Measurements from ENCODE around the gene BAZ1A.
A peak's percentile ranks its signal among the peaks of the same experiment; 100 is the strongest.
"Not testable (repeated sequence)": the region's sequence is repeated elsewhere in the genome, so short reads cannot be mapped to it uniquely, and the experiment has no call there.

BAZ1A gene

DNA sequence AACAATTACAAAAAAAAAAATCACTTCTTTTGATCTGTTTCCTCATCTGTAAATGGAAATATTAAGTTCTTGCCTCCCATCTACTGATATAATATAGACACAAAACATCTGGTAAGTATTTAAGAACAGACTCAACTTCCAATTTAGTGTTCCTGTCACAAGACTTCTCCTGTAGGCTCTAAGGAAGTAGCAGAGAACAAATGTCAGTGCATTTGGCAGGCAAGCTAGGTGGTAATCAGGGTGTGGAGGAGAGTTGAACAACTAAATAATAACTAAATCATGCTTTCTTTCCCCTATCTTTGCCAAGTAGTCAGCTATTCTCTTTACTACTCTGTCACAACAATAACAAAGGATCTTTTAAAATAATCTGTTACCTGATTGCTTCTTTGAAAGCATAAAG, 22.1 kb downstream of the BAZ1A start:
- DNase-seq (ENCODE audit: low read depth, low spot score) = no peak

DNA sequence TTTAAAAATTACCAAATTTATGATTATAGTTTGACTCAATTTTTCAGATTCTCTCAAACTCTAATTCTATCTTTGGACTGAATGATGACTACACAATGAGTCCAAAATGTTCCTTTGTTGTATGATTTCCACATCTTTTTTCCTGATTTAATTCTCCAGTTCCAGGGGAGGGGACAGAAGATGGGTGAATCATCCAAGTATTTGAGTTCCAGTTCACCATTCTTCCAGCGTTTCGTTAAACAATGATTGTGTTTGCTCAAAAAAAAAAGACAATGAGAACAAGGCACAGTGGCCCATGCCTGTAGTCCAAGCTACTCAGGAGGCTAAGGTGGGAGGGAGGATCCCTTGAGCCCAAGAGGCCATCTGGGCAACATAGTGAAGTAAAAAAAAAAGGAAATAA, 23.8 kb downstream of the BAZ1A start:
- peak; percentile 17 for DNase-seq (ENCODE audit: low read depth, low spot score)

DNA sequence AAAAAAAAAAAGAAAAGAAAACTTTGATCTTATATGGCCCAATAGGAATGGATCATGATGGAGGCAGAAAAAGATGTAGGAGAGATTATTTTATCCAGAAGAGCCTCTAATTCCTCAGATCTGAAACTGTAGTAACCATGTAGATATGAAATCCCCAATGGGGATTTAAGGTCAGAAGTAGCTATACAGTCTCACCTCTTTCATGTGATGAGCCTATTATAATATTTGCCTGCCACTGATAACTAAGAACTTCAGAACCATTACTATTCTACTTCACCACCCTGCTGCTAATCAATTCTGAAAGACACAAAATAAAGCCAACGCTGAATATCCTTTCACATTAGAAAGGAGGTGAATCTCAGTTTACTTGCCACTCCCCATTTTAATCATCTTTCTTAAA, 29.3 kb downstream of the BAZ1A start:
- no peak for DNase-seq (ENCODE audit: low read depth, low spot score)

DNA sequence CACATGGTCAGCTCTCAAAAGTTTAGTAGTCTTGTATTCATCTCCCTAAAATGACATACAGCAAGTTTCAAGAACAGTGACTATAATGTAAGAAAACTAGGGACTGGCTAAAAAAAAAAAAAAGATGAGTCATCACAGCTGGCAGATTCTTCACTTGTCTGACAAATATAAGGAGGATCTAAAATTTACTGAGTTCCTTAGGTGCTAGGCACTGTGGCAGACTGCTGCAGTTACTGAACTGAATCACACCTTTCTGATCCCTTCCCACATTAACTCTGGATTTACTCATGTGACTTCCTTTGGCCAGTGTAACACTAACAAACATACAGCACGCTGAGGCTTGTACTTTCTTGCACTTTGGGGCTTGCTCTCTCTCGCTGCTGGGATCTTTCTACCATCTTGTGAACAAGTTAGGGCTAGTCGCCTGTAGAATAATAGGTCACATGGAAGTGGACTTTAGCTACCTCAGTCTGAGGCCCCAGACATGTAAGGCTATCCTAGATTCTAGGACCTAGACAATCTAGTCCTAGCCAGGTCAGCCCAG, 32.1 kb downstream of the BAZ1A start:
- peak; percentile 50 for DNase-seq (ENCODE audit: low read depth, low spot score)

DNA sequence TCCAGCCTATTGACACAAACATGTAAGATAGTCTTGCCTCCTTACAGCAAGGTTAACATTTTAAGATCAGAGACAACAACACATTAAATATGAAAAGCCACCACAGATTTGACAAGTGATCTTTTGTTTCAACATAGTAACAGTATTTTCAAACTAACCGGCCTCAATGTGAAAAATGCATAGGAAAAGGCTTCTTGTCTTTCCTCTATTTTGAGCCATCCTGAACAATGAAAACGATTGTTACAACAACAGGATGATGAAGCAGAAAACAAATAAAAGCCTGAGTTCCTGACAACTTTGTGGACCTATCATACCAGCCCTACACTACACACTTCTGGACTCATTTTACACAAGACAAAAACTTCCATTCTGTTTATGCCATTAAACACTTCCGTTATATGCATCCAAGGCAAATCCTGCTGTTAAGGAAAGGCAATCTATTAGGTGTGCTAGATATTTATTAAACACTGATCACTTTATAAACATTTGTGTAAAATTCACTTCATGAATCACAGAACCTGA, 37.3 kb downstream of the BAZ1A start:
- no peak for DNase-seq (ENCODE audit: low read depth, low spot score)

DNA sequence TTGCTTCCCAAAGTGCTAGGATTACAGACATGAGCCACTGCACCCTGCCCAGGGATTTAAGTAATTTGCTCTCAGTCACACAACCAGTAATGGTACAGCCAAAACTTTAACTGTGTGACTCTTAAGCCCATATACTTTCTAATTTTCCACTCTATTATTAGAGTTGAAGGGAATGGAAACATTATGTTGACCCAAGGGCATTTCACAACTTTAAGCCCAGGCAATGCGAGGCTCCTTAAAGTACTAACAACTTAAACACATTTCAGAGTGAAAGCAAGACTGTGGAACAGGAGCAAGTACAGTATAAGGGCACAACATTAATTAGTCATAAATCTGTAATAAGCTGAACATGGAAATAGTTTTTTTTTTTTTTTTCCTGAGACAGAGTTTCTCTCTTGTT, 39.8 kb downstream of the BAZ1A start:
- no peak for DNase-seq (ENCODE audit: low read depth, low spot score)

DNA sequence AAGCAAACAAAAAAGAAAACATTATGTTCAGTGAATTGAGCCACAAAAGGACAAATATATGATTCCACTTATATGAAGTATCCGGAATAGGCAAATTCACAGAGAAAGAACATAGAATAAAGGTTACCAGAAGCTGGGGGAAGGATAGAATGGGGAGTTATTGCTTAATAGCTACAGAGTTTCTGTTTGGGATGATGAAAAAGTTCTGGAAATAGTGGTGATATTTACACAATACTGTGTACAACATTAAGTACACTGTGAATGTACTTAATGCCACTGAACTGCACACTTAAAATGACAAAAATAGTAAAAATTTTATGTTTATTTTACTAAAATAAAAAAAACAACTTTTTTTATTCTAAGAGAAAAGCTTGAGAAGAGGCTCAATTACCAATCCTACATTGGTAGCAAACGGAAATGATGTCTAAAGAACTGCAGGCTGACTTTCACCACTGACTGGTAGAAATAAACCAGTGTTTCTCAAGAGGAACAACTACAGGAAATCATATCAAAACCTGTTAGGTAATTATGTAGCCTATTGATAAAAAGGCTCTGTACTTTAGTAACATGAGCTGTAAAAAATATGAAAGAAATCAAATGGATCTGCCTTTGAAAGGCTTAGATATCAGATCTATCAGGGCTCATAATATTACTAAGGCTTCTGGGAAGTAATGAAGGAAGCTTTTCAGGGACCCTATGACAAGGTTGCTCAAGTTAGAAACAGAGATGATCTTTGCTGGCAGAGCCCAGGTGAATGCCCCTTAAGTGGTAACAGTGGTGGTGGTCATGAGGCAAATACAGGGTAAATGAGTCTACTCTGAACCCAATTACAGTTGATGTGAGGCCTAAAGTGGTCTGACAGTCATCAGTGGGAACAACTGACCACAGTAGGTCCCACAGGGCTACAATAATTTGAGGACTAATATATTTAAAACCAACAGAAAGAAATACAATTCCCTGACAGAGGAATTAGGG, 41.3 kb downstream of the BAZ1A start:
- no peak for DNase-seq (ENCODE audit: low read depth, low spot score)

DNA sequence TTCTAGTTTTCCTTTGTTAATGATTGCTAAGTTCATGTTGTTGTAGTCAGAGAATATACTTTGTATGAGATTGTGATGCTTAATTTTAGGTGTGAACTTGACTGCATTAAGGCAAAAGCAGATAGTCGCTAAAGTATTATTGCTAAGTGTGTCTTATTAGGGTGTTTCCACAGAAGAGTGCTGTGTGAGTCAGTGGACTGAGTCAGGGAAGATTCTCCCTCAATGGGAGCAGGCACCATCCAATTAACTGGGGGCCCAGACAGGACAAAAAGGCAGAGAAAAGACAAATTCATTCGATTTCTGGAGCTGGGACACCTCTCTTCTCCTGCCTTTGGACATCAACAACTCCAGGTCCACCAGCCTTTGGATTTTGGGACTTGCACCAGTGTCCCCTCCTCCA, 48.5 kb downstream of the BAZ1A start:
- DNase-seq (ENCODE audit: low read depth, low spot score) = peak; percentile 10

DNA sequence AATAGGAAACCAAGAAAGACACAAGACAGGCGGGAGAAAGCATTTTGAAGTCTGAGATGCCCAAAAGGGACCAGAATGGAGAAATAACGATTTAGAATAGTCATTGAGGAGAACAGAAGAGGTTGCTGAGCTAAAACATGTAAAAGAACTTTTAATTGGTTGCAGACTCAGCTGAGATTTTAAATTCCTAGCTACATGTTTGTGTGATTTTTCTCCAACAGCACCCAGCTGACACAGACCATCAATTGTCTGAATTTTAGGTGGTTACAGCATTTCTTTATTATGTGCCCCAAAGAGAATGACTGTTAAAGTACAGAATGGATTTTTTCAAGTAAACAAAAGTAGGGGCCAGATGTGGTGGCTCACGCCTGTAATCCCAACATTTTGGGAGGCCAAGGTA, 50.3 kb downstream of the BAZ1A start:
- DNase-seq (ENCODE audit: low read depth, low spot score) = no peak

DNA sequence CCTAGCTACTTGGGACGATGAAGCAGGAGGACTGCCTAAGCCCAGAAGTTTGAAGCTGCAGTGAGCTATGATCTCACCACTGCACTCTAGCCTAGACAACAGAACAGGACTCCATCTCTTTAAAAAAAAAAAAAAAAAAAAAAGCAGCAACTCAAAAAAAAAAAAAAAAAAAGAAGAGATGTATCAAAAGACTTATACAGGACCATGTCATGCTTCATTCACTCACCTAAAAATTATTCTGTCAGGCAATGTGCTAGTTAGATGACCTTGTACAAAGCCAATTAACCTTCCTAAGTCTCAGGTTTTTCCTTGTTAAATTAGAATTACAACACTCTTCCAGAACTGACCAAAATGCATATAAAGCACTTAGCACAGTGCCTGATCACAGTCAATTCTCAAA, 50.9 kb downstream of the BAZ1A start:
- DNase-seq (ENCODE audit: low read depth, low spot score) = no peak

DNA sequence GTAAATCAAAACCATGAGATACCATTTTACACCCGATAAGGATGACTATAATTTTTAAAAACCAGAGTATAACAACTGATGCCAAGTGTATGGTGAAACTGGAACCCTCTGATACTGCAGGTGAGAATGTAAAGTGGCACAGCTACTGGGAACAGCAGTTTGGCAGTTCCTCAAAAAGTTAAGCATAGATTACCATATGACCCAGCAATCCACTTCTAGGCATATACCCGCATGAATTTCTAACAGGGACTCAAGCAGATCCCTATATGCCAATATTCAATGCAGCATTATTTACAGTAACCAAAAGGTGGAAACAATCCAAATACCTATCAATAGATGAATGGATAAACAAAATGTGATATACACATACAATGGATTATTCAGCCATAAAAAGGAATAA, 57.4 kb downstream of the BAZ1A start:
- no peak for DNase-seq (ENCODE audit: low read depth, low spot score)

DNA sequence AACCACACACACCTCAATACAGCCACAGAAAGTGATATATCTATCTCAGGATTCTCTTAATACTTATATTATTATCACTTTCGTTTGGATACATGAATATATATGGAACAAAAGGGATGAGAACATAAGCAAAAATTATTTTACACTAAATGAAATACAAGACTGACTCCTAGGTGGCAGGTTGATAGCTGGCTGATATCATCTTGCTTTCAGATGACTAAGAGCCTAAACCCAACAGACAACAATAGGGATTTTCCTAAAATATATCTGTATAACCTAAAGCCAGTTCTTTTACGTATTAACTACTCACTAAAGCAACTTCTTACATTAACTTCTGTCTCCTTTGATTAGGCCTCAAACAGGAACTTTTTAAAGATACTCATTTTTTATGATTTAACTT, 65.1 kb downstream of the BAZ1A start:
- no peak for DNase-seq (ENCODE audit: low read depth, low spot score)

DNA sequence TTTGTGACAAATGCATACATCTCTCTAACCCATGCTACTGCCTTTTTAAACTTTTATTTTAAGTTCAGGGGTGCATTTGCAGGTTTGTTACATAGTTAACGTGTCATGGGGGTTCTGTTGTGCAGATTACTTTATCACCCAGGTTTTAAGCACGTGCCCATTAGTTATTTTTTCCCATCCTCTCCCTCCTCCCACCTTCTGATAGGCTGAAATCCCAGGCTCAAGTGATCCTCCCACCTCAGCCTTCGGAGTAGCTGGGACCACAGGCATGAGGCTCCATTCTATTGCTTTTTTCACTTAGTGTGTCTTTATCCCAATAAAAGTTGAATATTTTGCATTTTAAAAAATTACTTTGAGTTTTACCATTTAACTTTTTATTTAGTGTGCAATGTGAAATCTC, 68.9 kb downstream of the BAZ1A start:
- no peak for DNase-seq (ENCODE audit: low read depth, low spot score)

DNA sequence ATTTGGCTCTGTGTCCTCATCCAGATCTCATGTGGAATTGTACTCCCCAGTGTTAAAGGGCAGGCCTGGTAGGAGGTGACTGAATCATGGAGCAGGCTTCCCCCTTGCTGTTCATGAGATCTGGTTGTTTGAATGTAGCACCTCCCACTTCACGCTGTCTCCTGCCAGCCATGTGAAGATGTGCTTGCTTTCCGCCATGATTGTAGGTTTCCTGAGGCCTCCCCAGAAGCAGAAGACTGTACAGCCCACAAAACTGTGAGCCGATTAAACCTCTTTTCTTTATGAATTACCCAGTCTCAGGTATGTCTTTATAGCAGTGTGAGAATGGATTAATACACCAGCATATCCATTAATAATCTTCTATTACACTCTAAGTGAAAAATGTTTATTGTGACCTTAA, 70.2 kb downstream of the BAZ1A start:
- no peak for DNase-seq (ENCODE audit: low read depth, low spot score)

DNA sequence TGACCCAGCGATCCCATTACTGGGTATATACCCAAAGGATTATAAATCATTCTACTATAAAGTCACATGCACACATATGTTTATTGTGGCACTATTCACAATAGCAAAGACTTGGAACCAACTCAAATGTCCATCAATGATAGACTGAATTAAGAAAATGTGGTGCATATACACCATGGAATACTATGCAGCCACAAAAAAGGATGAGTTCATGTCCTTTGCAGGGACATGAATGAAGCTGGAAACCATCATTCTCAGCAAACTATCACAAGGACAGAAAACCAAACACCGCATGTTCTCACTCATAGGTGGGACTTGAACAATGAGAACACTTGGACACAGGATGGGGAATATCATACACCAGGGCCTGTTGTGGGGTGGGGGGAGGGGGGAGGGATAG, 76.3 kb downstream of the BAZ1A start:
- not testable (repeated sequence) for DNase-seq (ENCODE audit: low read depth, low spot score)

DNA sequence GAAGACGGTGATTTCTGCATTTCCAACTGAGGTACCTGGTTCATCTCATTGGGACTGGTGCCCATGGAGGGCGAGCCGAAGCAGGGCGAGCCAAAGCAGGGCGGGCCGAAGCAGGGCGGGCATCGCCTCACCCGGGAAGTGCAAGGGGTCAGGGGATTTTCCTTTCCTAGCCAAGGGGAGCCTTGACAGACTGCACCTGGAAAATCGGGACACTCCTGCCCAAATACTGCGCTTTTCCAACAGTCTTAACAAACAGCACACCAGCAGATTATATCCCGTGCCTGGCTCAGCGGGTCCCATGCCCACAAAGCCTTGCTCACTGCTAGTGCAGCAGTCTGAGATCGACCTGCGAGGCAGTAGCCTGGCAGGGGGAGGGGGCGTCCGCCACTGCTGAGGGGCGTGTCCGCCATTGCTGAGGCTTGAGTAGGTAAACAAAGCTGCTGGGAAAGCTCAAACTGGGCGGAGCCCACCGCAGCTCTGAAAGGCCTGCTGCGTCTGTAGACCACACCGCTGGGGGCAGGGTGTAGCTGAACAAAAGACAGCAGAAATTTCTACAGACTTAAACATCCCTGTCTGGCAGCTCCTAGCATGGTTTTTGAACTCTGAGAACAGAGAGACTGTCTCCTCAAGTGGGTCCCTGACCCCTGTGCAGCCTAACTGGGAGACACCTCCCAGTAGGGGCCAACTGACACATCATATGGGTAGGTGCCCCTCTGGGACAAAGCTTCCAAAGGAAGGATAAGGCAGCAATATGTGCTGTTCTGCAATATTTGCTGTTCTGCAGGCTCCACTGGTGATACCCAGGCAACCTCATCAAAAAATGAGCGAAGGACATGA, 77.2 kb downstream of the BAZ1A start:
- no peak for DNase-seq (ENCODE audit: low read depth, low spot score)

DNA sequence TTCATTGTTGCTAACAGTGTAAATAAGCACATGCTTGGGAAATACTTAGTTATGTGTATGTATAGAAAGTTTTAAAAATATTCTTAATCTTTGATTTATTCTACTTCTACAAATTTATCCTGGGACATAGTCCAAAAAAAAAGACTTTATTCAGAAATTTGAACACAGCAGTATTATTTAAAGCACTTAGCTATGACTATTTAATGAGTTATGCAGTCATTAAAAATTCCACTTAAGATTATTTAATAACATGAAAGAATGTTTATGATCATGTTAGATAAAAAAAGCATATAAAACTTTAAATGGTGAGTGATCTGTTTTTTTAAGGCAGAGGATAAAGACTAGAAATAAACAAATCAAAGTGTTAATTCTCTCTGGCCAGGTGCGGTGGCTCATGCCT, 78.3 kb downstream of the BAZ1A start:
- DNase-seq (ENCODE audit: low read depth, low spot score) = no peak

DNA sequence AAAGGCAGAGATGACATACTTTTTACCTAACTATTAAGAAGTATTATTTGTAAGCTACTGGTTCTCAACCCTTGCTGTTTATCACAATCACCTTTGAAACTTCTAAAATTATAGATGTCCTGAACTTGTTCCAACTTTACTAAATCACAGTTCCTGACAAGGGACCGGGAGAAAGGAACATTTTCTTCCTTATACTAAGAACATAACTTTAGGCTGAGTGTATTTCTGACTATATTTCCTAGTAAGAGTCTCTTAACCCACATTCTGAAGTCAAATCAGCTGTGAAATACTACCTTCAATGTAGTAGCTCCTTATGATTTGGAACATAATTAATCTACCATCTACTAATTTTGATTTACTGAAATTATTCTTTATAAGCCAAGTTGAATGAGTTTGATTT, 80.2 kb downstream of the BAZ1A start:
- peak; percentile 3 for DNase-seq (ENCODE audit: low read depth, low spot score)

DNA sequence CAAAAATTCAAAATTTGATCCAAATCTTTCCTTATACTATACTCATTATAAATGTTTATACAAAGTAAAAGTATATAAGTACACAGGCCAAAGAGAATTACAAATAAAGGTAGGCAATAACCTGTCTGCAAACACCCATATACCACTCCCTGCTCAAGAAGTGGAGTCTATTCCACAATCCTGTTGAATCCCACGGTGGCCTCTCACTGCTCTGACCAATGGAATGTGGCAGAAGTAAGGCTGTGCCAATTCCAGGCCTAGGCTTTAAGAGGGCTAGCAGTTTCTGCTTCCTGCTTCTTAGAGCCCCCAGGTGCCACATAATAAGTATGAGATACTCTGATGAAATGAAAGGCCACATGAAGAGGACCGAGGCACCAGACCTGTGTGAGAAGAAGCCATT, 80.9 kb downstream of the BAZ1A start:
- DNase-seq (ENCODE audit: low read depth, low spot score) = peak; percentile 42

DNA sequence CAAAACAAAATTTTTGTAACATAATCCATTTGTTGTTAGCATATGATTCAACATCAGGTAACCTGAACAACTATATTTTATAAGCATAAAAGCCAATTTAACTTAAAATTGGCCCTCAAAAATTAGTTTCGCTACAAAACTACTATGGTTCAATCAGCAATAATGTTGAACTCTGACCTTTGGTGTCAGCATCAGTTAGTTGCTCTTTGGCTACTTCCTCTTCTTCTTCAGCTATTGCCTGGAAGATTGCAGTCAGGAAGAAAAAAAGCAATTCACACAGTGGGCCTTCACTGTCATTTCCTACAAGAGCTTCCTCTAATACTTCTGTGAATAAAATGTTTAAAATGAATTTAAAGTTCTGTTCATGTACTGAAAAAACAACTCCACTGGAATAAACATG, 82.6 kb downstream of the BAZ1A start:
- DNase-seq (ENCODE audit: low read depth, low spot score) = no peak

DNA sequence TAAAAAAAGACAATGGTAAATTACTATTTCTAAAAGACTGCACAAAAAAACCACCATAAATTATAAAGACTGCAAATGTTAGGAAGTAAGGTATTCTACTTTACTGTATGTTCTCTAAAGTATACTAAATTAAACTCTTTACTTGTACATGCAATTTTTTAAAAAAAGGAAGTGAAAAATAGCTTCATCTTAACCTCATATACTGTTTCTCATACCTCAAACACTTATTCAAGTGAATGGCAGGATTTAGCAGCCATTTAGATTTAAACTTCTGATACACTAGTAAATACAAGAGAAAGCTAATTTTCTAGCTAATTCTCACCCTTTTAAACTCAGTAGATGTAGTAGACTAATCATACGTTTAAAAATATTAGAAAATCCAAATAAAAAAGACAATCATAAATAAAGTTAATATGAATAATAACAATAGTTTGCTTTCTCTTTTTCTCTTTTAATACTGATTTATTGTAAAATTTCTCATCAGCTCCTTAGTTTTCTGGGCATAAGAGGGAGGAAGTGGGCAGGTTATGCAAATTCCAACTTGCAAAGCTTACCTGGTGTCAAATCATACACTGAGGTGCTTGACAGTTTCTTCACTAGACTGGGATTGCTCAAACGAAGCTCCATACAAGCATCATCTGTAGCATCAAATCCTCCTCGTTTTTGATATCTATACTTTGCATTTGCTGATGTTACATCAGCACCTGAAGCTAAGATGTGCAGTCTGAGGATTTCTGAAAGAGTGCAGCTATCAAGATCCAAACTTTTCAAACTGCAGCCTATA, 89.7 kb downstream of the BAZ1A start:
- DNase-seq (ENCODE audit: low read depth, low spot score) = no peak

All from astrocyte of the hippocampus (primary cell).